Stomach (tissue), 4 donors: ENCODE results near the gene NFATC2.

Experiments
- CTCF ChIP-seq, 7 experiments: fragments of 450-650 bp in 4 of 7; fragments of 200-600 bp in 3 of 7; sonication (generic) in 3 of 7; IDR thresholded peaks; one replicate each; pipeline ENCODE4 v1.5.1; 2016 to 2019; ENCODE audit warnings: antibody characterized with exemption in 7 of 7, control low read depth in 2 of 7, mild to moderate bottlenecking in 1 of 7
- EP300 ChIP-seq: sonication (generic); formaldehyde crosslinking; IDR thresholded peaks from one replicate; pipeline ENCODE4 v1.6.1; 2017; ENCODE audit warnings: antibody characterized with exemption
- POLR2A ChIP-seq, 4 donors: fragments of 450-650 bp; IDR thresholded peaks; one replicate each; pipeline ENCODE4 v1.6.1; 2016; ENCODE audit warnings: antibody characterized with exemption in 4 of 4, control low read depth in 2 of 4, mild to moderate bottlenecking in 1 of 4, moderate library complexity in 1 of 4
- POLR2AphosphoS5 ChIP-seq, 3 donors: sonication (generic); formaldehyde crosslinking; IDR thresholded peaks; one replicate each; pipeline ENCODE4 v1.6.1; 2016; ENCODE audit warnings: antibody characterized with exemption in 3 of 3

- TF ChIP-seq CTCF (IDR thresholded peaks at IDR 0.05) (no peak), POLR2AphosphoS5 (IDR thresholded peaks at IDR 0.05) (no peak), POLR2A (IDR thresholded peaks at IDR 0.05) (no peak), EP300 (no peak)
Observed at GRCh38 chr20:51377132-51377531, 165.4 kb downstream of the NFATC2 start.
